B cell (primary cell): ENCODE measurements around the gene C3. TPM values are rescaled to one million over a fixed set of nuclear protein-coding genes. Genes with fewer than 3 reads are reported as not detected.
A peak's percentile ranks its signal among the peaks of the same experiment; 100 is the strongest.

Source experiments
- ATAC-seq: fragments of 200-7000 bp; cut with Tn5 transposase; one replicate; pipeline ENCODE4 v1.10.0; 2021; ENCODE audit warnings: low read depth, mild to moderate bottlenecking, moderate number of reproducible peaks, moderate library complexity
- CTCF ChIA-PET: fragments of 350-600 bp; sonication (Branson Sonifier 250); formaldehyde crosslinking; loops from one replicate; lab custom pipeline; 2021; ENCODE audit warnings: antibody characterized with exemption, inconsistent platforms; lab: Charles Lee
- POLR2A ChIA-PET: fragments of 350-600 bp; sonication (Branson Sonifier 250); formaldehyde crosslinking; loops from one replicate; lab custom pipeline; 2021; ENCODE audit warnings: antibody characterized with exemption; lab: Charles Lee
- DNase-seq: peaks from one replicate; pipeline ENCODE4 v3.0.0; 2013
- H2AFZ ChIP-seq: 2 replicates; pipeline ENCODE4 v1.6.1; 2012; ENCODE audit warnings: mild to moderate bottlenecking, low read depth, low read length; ENCODE audit not compliant: insufficient read depth, poor library complexity, severe bottlenecking
- H3K27ac ChIP-seq, 2 donors: 1 replicate in 1 of 2; 2 replicates in 1 of 2; pipeline ENCODE4 v1.5.1; 2012 to 2013; ENCODE audit warnings: low read length in 2 of 2, mild to moderate bottlenecking in 2 of 2, moderate library complexity in 1 of 2
- H3K27me3 ChIP-seq, 4 experiments: fragments of 200-600 bp in 1 of 4; sonication (generic) in 1 of 4; replicated peaks in 1 of 4; 1 replicate in 2 of 4; 2 replicates in 2 of 4; pipeline versions ENCODE4 v1.6.1 to v1.7.0; 2013 to 2016; ENCODE audit warnings: low read length in 3 of 4, mild to moderate bottlenecking in 2 of 4, mixed read lengths in 1 of 4, moderate library complexity in 1 of 4; ENCODE audit not compliant: insufficient read depth in 4 of 4, control insufficient read depth in 3 of 4; ENCODE audit errors: control extremely low read depth in 1 of 4
- H3K36me3 ChIP-seq, 2 experiments: replicated peaks in 1 of 2; 1 replicate in 1 of 2; 2 replicates in 1 of 2; pipeline versions ENCODE4 v1.6.1 to v1.7.1; 2013; ENCODE audit warnings: low read length in 1 of 2; ENCODE audit not compliant: insufficient read depth in 2 of 2, control insufficient read depth in 1 of 2; ENCODE audit errors: control extremely low read depth in 1 of 2, extremely low read depth in 1 of 2
- H3K4me1 ChIP-seq, 2 donors: fragments of 200-600 bp in 1 of 2; sonication (generic) in 1 of 2; 1 replicate in 1 of 2; 2 replicates in 1 of 2; pipeline versions ENCODE4 v1.5.1 to v1.6.1; 2013 to 2017; ENCODE audit warnings: low read length in 2 of 2; ENCODE audit not compliant: control insufficient read depth in 2 of 2, insufficient read depth in 2 of 2
- H3K4me2 ChIP-seq: replicated peaks from 2 replicates; pipeline ENCODE3; 2012; ENCODE audit warnings: mild to moderate bottlenecking, low read depth, low read length; ENCODE audit not compliant: poor library complexity, severe bottlenecking
- H3K4me3 ChIP-seq, 5 experiments: fragments of 200-600 bp in 1 of 5; sonication (generic) in 1 of 5; 1 replicate in 3 of 5; 2 replicates in 2 of 5; pipeline versions ENCODE4 v1.5.1 to v1.7.0; 2011 to 2016; ENCODE audit warnings: low read length in 4 of 5, mild to moderate bottlenecking in 4 of 5, low read depth in 2 of 5, control low read depth in 1 of 5, moderate library complexity in 1 of 5; ENCODE audit not compliant: insufficient read depth in 1 of 5; ENCODE audit errors: control extremely low read depth in 1 of 5, extremely low read depth in 1 of 5
- H3K79me2 ChIP-seq: fragments of 200-600 bp; sonication (generic); one replicate; pipeline ENCODE4 v1.6.0; 2016; ENCODE audit warnings: low read length; ENCODE audit not compliant: control insufficient read depth, insufficient read depth
- H3K9ac ChIP-seq: fragments of 200-600 bp; sonication (generic); 2 replicates; pipeline ENCODE4 v1.6.1; 2017; ENCODE audit warnings: mild to moderate bottlenecking, low read length, moderate library complexity
- H3K9me3 ChIP-seq, 3 donors: one replicate each; pipeline versions ENCODE4 v1.6.1 to v1.7.1; 2013; ENCODE audit warnings: low read length in 2 of 3; ENCODE audit not compliant: control insufficient read depth in 2 of 3, insufficient read depth in 1 of 3; ENCODE audit errors: control extremely low read depth in 1 of 3
- H4K20me1 ChIP-seq: 2 replicates; pipeline ENCODE4 v1.6.0; 2012; ENCODE audit warnings: mild to moderate bottlenecking, low read length; ENCODE audit not compliant: insufficient read depth, control insufficient read depth, poor library complexity, severe bottlenecking
- H3K27ac Mint-ChIP-seq: one replicate; pipeline ENCODE4 v1.8.0; 2021; ENCODE audit warnings: mixed read lengths
- H3K27me3 Mint-ChIP-seq: one replicate; pipeline ENCODE4 v1.8.0; 2021; ENCODE audit warnings: mixed read lengths
- H3K4me1 Mint-ChIP-seq: one replicate; pipeline ENCODE4 v1.8.0; 2021; ENCODE audit warnings: mixed read lengths
- H3K4me3 Mint-ChIP-seq: one replicate; pipeline ENCODE4 v1.8.0; 2021; ENCODE audit warnings: mixed read lengths
- H3K9me3 Mint-ChIP-seq: one replicate; pipeline ENCODE4 v1.8.0; 2022; ENCODE audit warnings: mixed read lengths; ENCODE audit not compliant: insufficient read depth
- CTCF ChIP-seq: fragments of 200-600 bp; IDR thresholded peaks from one replicate; pipeline ENCODE4 v1.8.0; 2022; ENCODE audit warnings: antibody characterized with exemption, mild to moderate bottlenecking
- EZH2 ChIP-seq: IDR thresholded peaks from 2 replicates; pipeline ENCODE4 v1.6.1; 2012; ENCODE audit warnings: borderline replicate concordance, low read depth, mild to moderate bottlenecking, moderate library complexity, low read length; ENCODE audit not compliant: insufficient read depth, poor library complexity, severe bottlenecking
- WGBS: methylation state at CpG from one replicate; pipeline ENCODE4 v1.1.5; 2013; ENCODE audit warnings: missing lambda C conversion rate; ENCODE audit not compliant: insufficient coverage; 5-methylcytosine and 5-hydroxymethylcytosine counted together
- intact Hi-C: fragments of 100-400 bp; cut with micrococcal nuclease; formaldehyde crosslinking; loops from one replicate; pipeline ENCODE4 v1.10.0; 2022
- polyA plus RNA-seq: library from polyadenylated mRNA; depleted of rRNA; stranded (reverse); fragments of >200 nt; gene quantifications from 2 replicates; pipeline ENCODE4 v1.2.3, GENCODE V29; 2012
- total RNA-seq, 2 donors: library from RNA; stranded (reverse); fragments of 120-200 nt in 1 of 2; gene quantifications; 1 replicate in 1 of 2; 2 replicates in 1 of 2; pipeline versions ENCODE4 v1.2.3 to v1.2.4, GENCODE V29; 2013 to 2022

C3 gene
- total and polyA plus RNA-seq, 2 donors (not counting 1 experiment from before 2014, with no cell fraction given) = 0.01 to 0.47 TPM

- Histone ChIP-seq H3K27me3 (peaks cover 0 to 2% (median 0%) of the 10 kb centered on the region in 4 experiments), H3K27ac (no peak overlapping the region), H3K79me2 (no peaks in the 10 kb centered on the region), H2AFZ (no peak overlapping the region), H3K4me3 (no peak overlapping the region), H3K4me2 (no peak overlapping the region), H3K9me3 (peaks cover 0 to 3% (median 0%) of the 10 kb centered on the region in 3 donors), H3K9ac (no peak overlapping the region), H3K36me3 (no peaks in the 10 kb centered on the region), H4K20me1 (no peaks in the 10 kb centered on the region), H3K4me1 (no peaks in the 10 kb centered on the region)
- Mint-ChIP-seq H3K9me3 (no peaks in the 10 kb centered on the region), H3K27me3 (no peaks in the 10 kb centered on the region), H3K4me3 (no peak overlapping the region), H3K4me1 (no peaks in the 10 kb centered on the region), H3K27ac (no peak overlapping the region)
- ATAC-seq = no peak
- no peak for DNase-seq
- TF ChIP-seq EZH2 (no peak), CTCF (no peak)
- ChIA-PET CTCF (no interaction called here), POLR2A (no interaction called here)
- intact Hi-C loops = no loop called here
Observed at GRCh38 chr19:6699935-6700334, 20.5 kb downstream of the C3 start.

- Histone ChIP-seq H3K27me3 (peaks cover 0 to 2% (median 0%) of the 10 kb centered on the region in 4 experiments), H3K79me2 (no peaks in the 10 kb centered on the region), H3K36me3 (no peaks in the 10 kb centered on the region), H3K9me3 (peaks cover 0 to 8% (median 0%) of the 10 kb centered on the region in 3 donors), H3K27ac (no peak overlapping the region), H4K20me1 (no peaks in the 10 kb centered on the region), H2AFZ (peak overlapping the region; percentile 40), H3K4me1 (no peaks in the 10 kb centered on the region), H3K9ac (no peak overlapping the region), H3K4me2 (no peak overlapping the region), H3K4me3 (no peak overlapping the region)
- H3K4me1 Mint-ChIP-seq = no peaks in the 10 kb centered on the region
- ATAC-seq (no peak), DNase-seq (no peak)
- no peaks in the 10 kb centered on the region for H3K27me3 Mint-ChIP-seq
- ChIA-PET POLR2A (no interaction called here), CTCF (interaction anchor here (1.2 kb wide), 1 partner anchor 166 kb away, joined by 4 read pairs; no protein-coding TSS in a partner anchor)
- 65% methylated on average over 9 of the region's 13 CpGs for WGBS
- H3K9me3 Mint-ChIP-seq = no peaks in the 10 kb centered on the region
- TF ChIP-seq EZH2 (no peak), CTCF (no peak)
- intact Hi-C loops = no loop called here
- no peak overlapping the region for H3K4me3 Mint-ChIP-seq
- no peak overlapping the region for H3K27ac Mint-ChIP-seq
Observed at GRCh38 chr19:6697291-6697690, 23.2 kb downstream of the C3 start.
